ENCODE results near the gene PHYH.
"Not testable (repeated sequence)": the region's sequence is repeated elsewhere in the genome, so short reads cannot be mapped to it uniquely, and the experiment has no call there.

Gene PHYH

GRCh38 chr10:13238271-13239077 lies 61.4 kb downstream of the PHYH start:
- no peak for ATAC-seq (ENCODE audit: low read depth)

GRCh38 chr10:13236638-13237037 lies 63.2 kb downstream of the PHYH start:
- TF ChIP-seq CTCF (IDR thresholded peaks at IDR 0.05; ENCODE audit: poor library complexity, severe bottlenecking) = no peak
- no peak for ATAC-seq (ENCODE audit: low read depth)
- Histone ChIP-seq H3K9me3 (ENCODE audit: severe bottlenecking) (no peaks in the 10 kb centered on the region), H3K27me3 (ENCODE audit: insufficient read depth, poor library complexity, severe bottlenecking) (no peaks in the 10 kb centered on the region), H3K27ac (ENCODE audit: poor library complexity, severe bottlenecking) (no peak overlapping the region), H3K4me3 (ENCODE audit: severe bottlenecking) (no peak overlapping the region), H3K4me1 (ENCODE audit: insufficient read depth, poor library complexity, severe bottlenecking) (no peaks in the 10 kb centered on the region), H3K36me3 (ENCODE audit: low read depth) (no peaks in the 10 kb centered on the region)
- no peak for DNase-seq (ENCODE audit: low spot score)

More at GRCh38 chr10:13238271-13239077, 61.4 kb downstream of the PHYH start:
- no peak for DNase-seq (ENCODE audit: low spot score)
- Histone ChIP-seq H3K9me3 (ENCODE audit: severe bottlenecking) (no peaks in the 10 kb centered on the region), H3K27ac (ENCODE audit: poor library complexity, severe bottlenecking) (no peak overlapping the region), H3K27me3 (ENCODE audit: insufficient read depth, poor library complexity, severe bottlenecking) (no peaks in the 10 kb centered on the region), H3K36me3 (ENCODE audit: low read depth) (no peaks in the 10 kb centered on the region), H3K4me1 (ENCODE audit: insufficient read depth, poor library complexity, severe bottlenecking) (no peaks in the 10 kb centered on the region), H3K4me3 (ENCODE audit: severe bottlenecking) (no peak overlapping the region)
- no peak for TF ChIP-seq CTCF (IDR thresholded peaks at IDR 0.05; ENCODE audit: poor library complexity, severe bottlenecking)

GRCh38 chr10:13234736-13235135 lies 65.1 kb downstream of the PHYH start:
- H3K4me3 ChIP-seq (ENCODE audit: severe bottlenecking); H3K9me3 ChIP-seq (ENCODE audit: severe bottlenecking); H3K27ac ChIP-seq (ENCODE audit: poor library complexity, severe bottlenecking); H3K27me3 ChIP-seq (ENCODE audit: insufficient read depth, poor library complexity, severe bottlenecking); ATAC-seq (ENCODE audit: low read depth); H3K36me3 ChIP-seq (ENCODE audit: low read depth); H3K4me1 ChIP-seq (ENCODE audit: insufficient read depth, poor library complexity, severe bottlenecking); DNase-seq (ENCODE audit: low spot score): not testable (repeated sequence)

GRCh38 chr10:13234172-13234571 lies 65.7 kb downstream of the PHYH start, which contains the start of gene UCMA:
Gene UCMA (minus strand): TSS chr10:13234374. CDS start chr10:13234258, 116 bp downstream.
- Histone ChIP-seq H3K4me1 (ENCODE audit: insufficient read depth, poor library complexity, severe bottlenecking) (no peaks in the 10 kb centered on the region), H3K27ac (ENCODE audit: poor library complexity, severe bottlenecking) (no peak within 1 kb of the TSS), H3K4me3 (ENCODE audit: severe bottlenecking) (no peak within 1 kb of the TSS), H3K36me3 (ENCODE audit: low read depth) (no peaks in the 10 kb centered on the region), H3K9me3 (ENCODE audit: severe bottlenecking) (no peaks in the 10 kb centered on the region), H3K27me3 (ENCODE audit: insufficient read depth, poor library complexity, severe bottlenecking) (no peaks in the 10 kb centered on the region)
- ATAC-seq (ENCODE audit: low read depth) (no peak), DNase-seq (ENCODE audit: low spot score) (no peak)
- no peak for TF ChIP-seq CTCF (IDR thresholded peaks at IDR 0.05; ENCODE audit: poor library complexity, severe bottlenecking)

- H3K9me3 ChIP-seq (ENCODE audit: severe bottlenecking) = no peaks in the 10 kb centered on the region
- TF ChIP-seq CTCF (IDR thresholded peaks at IDR 0.05; ENCODE audit: poor library complexity, severe bottlenecking) = no peak
- ATAC-seq (ENCODE audit: low read depth) = no peak
- no peaks in the 10 kb centered on the region for H3K4me1 ChIP-seq (ENCODE audit: insufficient read depth, poor library complexity, severe bottlenecking)
- H3K36me3 ChIP-seq (ENCODE audit: low read depth) = no peaks in the 10 kb centered on the region
- no peak overlapping the region for H3K4me3 ChIP-seq (ENCODE audit: severe bottlenecking)
- H3K27me3 ChIP-seq (ENCODE audit: insufficient read depth, poor library complexity, severe bottlenecking) = no peaks in the 10 kb centered on the region
- H3K27ac ChIP-seq (ENCODE audit: poor library complexity, severe bottlenecking) = no peak overlapping the region
- no peak for DNase-seq (ENCODE audit: low spot score)
Observed at GRCh38 chr10:13233358-13233757, 66.5 kb downstream of the PHYH start.

All from RWPE2 (cell line).